SW480 (cell line): ENCODE measurements around the gene ANO4.
"Not testable (repeated sequence)": the region's sequence is repeated elsewhere in the genome, so short reads cannot be mapped to it uniquely, and the experiment has no call there.

Experiments
- DNase-seq: peaks from one replicate; pipeline ENCODE4 v3.0.0-alpha.2; 2016; ENCODE audit warnings: low spot score

ANO4 gene

DNA sequence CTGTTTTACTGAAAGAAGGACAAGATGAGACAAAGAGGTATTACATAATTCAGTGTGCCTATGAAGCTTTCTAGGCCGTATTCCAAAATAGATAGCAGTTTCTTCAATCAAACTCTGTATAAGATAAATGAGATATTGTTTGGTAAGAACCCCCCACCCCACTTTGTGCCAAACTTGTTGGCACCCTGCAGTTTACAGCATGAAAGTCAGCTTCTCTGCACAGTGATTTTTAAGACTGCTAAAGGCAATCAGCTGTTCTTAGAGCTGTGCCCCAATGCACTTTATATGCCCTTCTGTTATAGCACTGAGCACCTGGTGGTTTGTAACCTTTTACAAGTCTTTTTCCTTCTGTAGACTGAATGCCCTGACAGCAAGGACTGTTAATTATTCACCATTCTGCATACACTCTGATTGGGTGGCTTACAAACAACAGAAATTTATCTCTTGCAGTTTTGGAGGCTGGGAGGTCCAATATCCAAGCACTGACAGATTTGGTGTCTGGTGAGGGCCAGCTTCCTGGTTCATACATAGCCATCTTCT is 76.7 kb downstream of the ANO4 start:
- DNase-seq, result no peak

DNA sequence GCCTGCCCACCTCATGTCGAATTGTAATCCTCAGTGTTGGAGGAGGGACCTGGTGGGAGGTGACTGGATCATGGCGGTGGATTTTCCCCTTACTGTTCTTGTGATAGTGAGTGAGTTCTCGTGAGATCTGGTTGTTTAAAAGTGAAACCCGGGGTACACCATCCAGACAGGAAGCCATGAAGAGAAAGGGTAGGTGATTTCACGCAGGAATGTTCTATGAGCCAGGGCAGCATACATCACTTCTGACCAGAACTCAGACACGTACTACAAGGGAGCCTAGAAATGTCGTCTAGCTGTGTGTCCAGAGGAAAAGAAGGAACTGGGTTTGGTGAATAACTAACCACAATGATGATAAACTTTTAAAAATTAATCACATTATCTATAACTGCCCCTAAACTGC is 80.6 kb downstream of the ANO4 start:
- DNase-seq, result no peak

DNA sequence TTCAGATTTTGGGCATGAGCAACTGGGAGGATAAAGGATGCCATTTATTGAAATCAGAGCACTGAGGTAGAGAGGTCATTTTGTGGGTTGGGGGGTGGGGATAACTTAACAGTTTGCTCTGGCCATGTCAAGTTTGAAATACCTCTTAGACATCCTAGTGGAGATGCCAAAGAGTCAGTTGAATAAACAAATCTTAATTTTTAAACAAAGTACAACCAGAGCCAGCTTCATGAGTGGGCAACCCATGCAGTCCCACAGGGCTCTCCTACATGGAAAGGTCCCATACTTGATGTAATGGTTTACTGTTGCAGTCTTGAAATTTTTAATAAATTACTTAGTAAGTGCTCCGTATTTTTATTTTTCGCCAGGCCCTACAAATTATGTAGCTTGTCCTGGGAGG is 81.2 kb downstream of the ANO4 start:
- no peak for DNase-seq

- peak; percentile 13 for DNase-seq
Observed at GRCh38 chr12:100877776-100878175, 83.2 kb downstream of the ANO4 start.

GRCh38 chr12:100895192-100895591 is 100.6 kb downstream of the ANO4 start:
- DNase-seq, result no peak

DNA sequence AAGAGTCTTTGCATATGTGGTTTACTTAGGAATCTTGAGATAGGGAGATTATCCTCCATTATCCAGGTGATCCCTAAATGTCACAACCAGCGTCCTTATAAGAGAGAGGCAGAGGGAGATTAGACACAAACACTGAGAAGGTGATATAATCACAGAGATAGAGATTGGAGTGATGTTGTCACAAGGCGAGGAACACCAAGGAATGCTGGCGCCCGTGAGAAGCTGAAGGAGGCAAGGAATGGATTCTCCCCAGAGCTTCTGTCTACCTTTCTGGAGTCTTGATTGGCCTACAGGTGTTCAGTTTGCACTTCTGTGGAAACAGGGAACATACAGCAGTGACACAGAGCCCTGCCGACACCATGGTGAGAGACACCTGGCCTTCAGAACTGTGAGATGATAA is 101.6 kb downstream of the ANO4 start:
- no peak for DNase-seq

- DNase-seq, result no peak
Observed at GRCh38 chr12:100897240-100897639, 102.7 kb downstream of the ANO4 start.

DNA sequence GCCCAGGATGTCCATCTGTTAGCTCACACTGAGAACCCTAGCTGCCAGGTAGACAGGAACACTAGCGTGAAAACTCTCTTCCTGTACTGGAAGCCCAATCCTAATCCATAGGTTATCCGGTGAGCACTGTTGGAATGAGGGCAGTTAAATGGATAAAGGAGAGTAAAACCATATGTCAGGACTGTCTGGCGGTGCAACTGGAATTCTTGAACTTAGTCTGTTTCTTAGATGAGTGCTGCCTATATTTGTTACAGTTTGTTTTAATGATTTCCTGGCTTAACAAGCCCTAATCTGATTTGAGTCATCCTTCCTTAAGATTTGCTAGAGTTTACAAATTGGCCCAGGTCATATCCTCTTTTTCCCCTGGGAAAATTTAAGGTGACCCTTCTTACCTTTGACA is 104.7 kb downstream of the ANO4 start:
- no peak for DNase-seq

- DNase-seq, result no peak
Observed at GRCh38 chr12:100900808-100901207, 106.2 kb downstream of the ANO4 start.

DNA sequence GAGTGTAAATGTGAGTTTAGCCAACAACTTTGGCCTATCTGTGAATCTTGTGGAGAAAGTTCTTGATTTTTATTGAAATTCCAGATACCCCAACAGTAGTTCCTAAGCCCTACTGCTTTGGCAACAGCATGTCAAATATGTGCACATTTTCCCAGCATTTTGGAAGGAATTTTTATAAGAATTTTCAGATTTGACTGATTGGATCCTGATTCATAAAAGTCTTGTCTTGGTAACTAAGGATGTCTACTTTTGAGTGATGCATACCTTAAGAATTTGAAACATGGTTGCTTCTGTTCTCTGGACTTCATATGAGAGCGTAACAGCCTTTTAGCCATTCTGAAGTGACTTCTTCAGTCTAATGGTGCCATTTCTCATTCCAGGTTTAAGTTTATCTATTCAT is 106.7 kb downstream of the ANO4 start:
- DNase-seq, result no peak

DNA sequence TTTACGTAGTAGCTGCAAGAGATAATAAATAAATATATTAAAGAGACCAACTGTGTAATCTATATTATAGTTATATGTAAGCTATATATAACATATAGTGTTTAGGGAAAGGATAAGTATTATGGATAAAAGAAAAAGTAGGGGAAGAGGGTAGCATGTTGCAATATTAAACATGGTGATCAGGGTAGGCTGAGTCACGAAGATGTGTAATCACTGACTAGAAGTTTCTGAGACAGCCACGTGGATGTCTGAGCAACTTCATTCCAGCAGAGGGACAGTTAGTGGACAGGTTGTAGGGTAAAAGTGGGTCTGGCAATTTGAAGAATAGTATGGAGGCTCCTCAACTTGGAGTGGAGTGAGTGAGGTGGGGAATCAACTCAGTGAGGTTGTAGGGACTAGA is 109.7 kb downstream of the ANO4 start:
- DNase-seq, result no peak

DNA sequence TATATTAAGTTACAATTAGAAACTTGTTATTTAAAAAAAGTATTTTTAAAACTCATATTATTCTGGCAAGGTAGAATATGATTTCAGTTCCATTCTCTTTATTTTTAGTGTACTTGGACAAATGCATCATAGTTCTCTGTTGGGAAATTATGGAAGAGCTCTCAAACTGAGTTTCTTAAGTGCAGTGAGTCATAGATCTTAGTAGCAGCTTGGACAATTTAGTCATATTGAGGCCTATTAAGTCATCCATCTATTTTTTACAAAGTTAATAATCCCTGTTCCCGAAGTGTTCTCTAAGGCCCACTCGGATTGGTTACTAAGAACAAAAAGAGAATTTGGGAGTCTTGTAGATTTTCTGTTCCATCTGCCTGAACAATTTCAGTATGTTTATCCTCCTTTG is 113.9 kb downstream of the ANO4 start:
- no peak for DNase-seq

GRCh38 chr12:100913872-100914592 is 119.5 kb downstream of the ANO4 start:
- no peak for DNase-seq

DNA sequence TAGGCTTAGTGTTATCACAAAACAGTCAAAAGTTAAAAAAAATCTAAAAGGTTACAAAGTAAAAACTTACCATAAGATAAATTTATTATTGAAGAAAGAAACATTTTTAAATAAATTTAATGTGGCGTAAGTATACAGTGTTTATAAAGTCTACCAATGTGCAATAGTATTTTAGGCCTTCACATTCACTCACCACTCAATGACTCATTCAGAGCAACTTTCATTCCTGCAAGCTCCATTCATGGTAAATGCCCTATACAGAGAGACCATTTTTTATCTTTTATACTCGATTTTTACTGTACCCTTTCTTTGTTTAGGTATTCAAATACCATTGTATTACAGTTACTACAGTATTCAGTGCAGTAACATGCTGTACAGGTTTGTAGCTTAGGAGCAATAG is 124.5 kb downstream of the ANO4 start:
- DNase-seq, result no peak

- no peak for DNase-seq
Observed at GRCh38 chr12:100920493-100920892, 125.9 kb downstream of the ANO4 start.

- DNase-seq, result peak; percentile 60
Observed at GRCh38 chr12:100926669-100927248, 132.2 kb downstream of the ANO4 start.

DNA sequence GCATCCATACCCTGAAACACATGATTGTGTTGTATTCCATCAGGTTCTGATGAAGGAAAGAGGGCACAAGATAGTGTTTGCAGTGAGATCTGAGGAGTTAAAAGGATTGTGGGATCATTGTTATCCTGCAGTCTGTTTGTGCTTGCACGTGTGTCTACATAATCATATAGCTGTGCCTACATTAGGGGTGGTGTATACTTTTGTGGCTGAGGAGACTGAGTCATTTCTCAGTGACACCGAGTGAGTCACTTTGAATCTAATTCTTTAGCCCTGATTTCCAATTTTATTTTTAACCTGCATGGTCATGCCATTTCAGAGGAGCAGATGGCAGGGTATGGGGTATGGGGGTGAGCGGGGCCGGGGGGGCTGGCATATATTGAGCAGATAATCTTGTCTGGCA is 133.2 kb downstream of the ANO4 start:
- peak; percentile 59 for DNase-seq

GRCh38 chr12:100932571-100932970 is 138.0 kb downstream of the ANO4 start:
- no peak for DNase-seq

DNA sequence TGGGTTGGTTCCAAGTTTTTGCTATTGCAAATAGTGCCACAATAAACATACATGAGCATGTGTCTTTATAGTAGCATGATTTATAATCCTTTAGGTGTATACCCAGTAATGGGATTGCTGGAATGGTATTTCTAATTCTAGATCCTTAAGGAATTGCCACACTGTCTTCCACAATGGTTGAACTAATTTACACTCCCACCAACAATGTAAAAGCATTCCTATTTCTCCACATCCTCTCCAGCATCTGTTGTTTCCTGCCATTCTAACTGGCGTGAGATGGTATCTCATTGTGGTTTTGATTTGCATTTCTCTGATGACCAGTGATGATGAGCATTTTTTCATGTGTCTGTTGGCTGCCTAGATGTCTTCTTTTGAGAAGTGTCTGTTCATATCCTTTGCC is 139.0 kb downstream of the ANO4 start:
- DNase-seq, result not testable (repeated sequence)

DNA sequence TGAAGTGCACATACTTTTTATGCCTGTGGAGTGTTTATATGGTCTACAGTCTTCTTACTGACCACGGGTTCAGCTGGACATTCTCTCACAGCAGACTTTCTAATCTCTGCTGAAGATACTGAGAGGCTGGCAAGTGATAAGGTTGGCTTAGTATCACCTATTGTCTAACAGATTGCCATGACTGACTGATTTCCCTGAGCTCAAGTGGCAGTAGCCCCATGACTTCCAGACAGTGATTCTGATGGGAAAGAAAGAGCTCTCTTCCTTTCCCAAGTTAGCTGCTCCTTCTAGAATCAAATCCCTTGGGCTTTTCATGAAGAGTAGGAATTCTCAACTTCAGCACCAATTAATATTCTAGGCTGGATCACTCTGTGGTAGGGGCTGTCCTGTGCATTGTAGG is 141.4 kb downstream of the ANO4 start:
- no peak for DNase-seq

DNA sequence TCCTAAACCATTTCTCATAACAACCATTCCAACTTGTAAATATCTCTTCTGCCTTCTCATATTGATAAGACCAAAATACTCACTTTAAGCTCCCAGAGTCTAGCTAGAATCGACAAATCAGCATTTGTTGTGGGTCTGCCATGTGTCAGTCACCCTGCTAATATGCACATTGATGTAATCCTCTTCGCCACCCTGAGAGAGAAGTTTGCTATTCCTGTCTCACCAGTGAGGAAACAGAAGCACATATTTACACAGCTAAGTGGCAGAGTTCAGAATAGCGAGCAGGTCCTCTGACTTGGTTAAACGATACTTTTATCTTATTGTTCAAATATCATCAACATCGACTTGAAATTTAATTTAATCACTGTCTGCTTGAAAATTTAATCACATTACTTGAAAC is 142.1 kb downstream of the ANO4 start:
- no peak for DNase-seq

DNA sequence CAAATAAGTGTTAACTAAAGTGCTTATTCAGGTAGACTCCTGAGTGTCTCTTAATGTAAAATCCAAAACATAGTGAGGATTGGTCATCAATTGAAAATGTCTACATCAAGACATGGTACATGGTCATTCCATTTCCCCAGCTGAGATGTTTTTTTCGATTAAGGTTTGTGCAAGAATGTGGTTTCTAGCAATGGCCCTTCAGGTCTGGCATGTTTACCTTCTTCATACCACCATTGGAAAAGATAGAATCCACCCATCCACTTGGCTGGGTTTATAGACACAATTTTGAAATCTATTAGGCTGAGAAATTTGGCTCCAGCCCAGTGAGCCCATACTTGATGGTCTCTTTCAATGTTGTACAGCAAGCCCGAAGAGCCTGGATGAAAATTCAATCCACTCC is 145.9 kb downstream of the ANO4 start:
- no peak for DNase-seq

DNA sequence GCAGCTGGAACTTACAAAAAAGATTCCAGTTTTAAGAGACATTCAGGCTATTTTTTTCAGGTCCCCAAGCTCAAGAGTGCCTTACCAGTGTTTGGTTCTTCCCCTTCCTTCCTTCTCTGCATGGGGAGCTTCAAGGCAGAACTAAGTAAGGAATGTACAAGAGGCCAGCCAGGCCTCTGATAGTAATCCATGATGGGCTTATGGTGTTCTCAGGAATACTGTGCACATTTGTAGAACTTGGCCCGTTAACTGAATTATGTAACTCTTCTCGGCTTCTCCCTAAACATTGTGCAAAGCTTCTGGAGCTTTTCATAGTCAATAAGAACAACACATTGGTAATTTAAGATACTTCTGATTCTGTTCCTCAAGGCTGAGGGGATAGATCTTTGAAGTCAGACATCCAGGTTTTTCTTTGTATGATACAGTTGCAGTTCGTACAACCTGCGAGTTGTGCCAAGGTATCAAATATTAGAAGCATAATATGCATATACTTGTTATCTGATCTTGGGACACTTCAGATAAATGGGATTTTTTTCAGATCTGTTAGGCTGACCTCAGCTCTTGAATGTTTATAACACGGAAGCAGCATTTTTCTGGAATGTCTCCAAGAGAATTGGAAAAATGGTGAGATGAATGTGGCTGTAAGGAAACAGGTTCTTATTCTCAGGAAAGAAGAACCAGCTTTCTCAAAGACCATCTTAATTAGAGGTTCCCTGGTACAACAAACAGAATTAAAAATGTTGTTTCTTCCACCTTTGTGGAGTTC is 148.6 kb downstream of the ANO4 start:
- DNase-seq, result no peak
